Activated B cell treated with CpG ODN at 0.5 μM for 24 hours (primary cell): ENCODE measurements around the gene NASP. TPM values are rescaled to one million over a fixed set of nuclear protein-coding genes. Genes with fewer than 3 reads are reported as not detected.

ENCODE experiments used
- ATAC-seq: fragments of 200-7000 bp; cut with Tn5 transposase; one replicate; pipeline ENCODE4 v1.10.0; 2021; ENCODE audit warnings: low read depth, mild to moderate bottlenecking, moderate library complexity
- CTCF ChIA-PET: fragments of 350-600 bp; sonication (Branson Sonifier 250); formaldehyde crosslinking; loops from one replicate; lab custom pipeline; 2021; ENCODE audit warnings: antibody characterized with exemption; lab: Charles Lee
- POLR2A ChIA-PET: fragments of 350-600 bp; sonication (Branson Sonifier 250); formaldehyde crosslinking; loops from one replicate; lab custom pipeline; 2021; ENCODE audit warnings: antibody characterized with exemption; lab: Charles Lee
- DNase-seq: peaks from one replicate; pipeline ENCODE4 v3.0.0; 2022
- H3K27ac Mint-ChIP-seq: one replicate; pipeline ENCODE4 v1.8.0; 2020; ENCODE audit warnings: mixed read lengths
- H3K27me3 Mint-ChIP-seq: one replicate; pipeline ENCODE4 v1.8.0; 2021; ENCODE audit warnings: mixed read lengths
- H3K36me3 Mint-ChIP-seq: one replicate; pipeline ENCODE4 v1.8.0; 2021; ENCODE audit warnings: low read depth, mixed read lengths
- H3K4me1 Mint-ChIP-seq: one replicate; pipeline ENCODE4 v1.8.0; 2021; ENCODE audit warnings: mixed read lengths
- H3K4me3 Mint-ChIP-seq: one replicate; pipeline ENCODE4 v1.8.0; 2020; ENCODE audit warnings: mild to moderate bottlenecking, mixed read lengths
- H3K9me3 Mint-ChIP-seq: one replicate; pipeline ENCODE4 v1.8.0; 2020; ENCODE audit warnings: mixed read lengths
- intact Hi-C: fragments of 100-400 bp; cut with micrococcal nuclease; formaldehyde crosslinking; loops from one replicate; pipeline ENCODE4 v1.15.1; 2024
- total RNA-seq: library from RNA; stranded (reverse); gene quantifications from 2 replicates; pipeline ENCODE4 v1.2.3, GENCODE V29; 2022
- TF ChIP-seq, protein P1 (sequence below): fragments of 200-600 bp; IDR thresholded peaks from one replicate; pipeline ENCODE4 v1.8.0; 2022; ENCODE audit warnings: antibody characterized with exemption, mild to moderate bottlenecking

Gene NASP
- total RNA-seq, 1 donor from 2014 or later = 204 TPM

GRCh38 chr1:45604239-45604638 lies 20.4 kb downstream of the NASP start:
- POLR2A ChIA-PET = interaction anchor here (0.6 kb wide), 1 partner anchor 20 kb away, joined by 3 read pairs; the partner anchor contains the start of gene NASP
- Mint-ChIP-seq H3K27ac (no peak overlapping the region), H3K36me3 (peaks cover 87% of the 10 kb centered on the region), H3K9me3 (no peaks in the 10 kb centered on the region), H3K4me1 (peaks cover 52% of the 10 kb centered on the region), H3K4me3 (no peak overlapping the region), H3K27me3 (no peaks in the 10 kb centered on the region)
- no peak for ATAC-seq
- TF ChIP-seq, protein P1, sequence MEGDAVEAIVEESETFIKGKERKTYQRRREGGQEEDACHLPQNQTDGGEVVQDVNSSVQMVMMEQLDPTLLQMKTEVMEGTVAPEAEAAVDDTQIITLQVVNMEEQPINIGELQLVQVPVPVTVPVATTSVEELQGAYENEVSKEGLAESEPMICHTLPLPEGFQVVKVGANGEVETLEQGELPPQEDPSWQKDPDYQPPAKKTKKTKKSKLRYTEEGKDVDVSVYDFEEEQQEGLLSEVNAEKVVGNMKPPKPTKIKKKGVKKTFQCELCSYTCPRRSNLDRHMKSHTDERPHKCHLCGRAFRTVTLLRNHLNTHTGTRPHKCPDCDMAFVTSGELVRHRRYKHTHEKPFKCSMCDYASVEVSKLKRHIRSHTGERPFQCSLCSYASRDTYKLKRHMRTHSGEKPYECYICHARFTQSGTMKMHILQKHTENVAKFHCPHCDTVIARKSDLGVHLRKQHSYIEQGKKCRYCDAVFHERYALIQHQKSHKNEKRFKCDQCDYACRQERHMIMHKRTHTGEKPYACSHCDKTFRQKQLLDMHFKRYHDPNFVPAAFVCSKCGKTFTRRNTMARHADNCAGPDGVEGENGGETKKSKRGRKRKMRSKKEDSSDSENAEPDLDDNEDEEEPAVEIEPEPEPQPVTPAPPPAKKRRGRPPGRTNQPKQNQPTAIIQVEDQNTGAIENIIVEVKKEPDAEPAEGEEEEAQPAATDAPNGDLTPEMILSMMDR = no peak
- CTCF ChIA-PET = no interaction called here
- DNase-seq = no peak
- intact Hi-C loops = no loop called here

DNA sequence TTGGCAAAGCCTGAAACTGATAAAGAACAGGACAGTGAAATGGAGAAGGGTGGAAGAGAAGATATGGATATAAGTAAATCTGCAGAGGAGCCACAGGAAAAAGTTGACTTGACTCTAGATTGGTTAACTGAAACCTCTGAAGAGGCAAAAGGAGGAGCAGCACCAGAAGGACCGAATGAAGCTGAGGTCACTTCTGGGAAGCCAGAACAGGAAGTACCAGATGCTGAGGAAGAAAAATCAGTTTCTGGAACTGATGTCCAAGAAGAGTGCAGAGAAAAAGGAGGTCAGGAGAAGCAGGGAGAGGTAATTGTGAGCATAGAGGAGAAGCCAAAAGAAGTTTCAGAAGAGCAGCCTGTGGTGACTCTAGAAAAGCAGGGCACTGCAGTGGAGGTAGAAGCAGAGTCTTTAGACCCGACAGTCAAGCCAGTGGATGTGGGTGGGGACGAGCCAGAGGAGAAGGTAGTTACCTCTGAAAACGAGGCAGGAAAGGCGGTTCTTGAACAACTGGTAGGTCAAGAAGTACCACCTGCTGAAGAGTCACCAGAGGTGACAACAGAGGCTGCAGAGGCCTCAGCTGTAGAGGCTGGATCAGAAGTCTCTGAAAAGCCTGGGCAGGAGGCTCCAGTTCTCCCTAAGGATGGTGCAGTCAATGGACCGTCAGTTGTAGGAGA lies 23.7 kb downstream of the NASP start:
- Mint-ChIP-seq H3K27me3 (no peaks in the 10 kb centered on the region), H3K4me1 (peaks cover 38% of the 10 kb centered on the region), H3K4me3 (no peak overlapping the region), H3K36me3 (peaks cover 83% of the 10 kb centered on the region), H3K9me3 (no peaks in the 10 kb centered on the region), H3K27ac (peak overlapping the region; percentile 72)
- no peak for DNase-seq
- TF ChIP-seq, protein P1 = no peak
- no peak for ATAC-seq
- ChIA-PET CTCF (no interaction called here), POLR2A (interaction anchor here (2.1 kb wide), 1 partner anchor 25 kb away, joined by 9 read pairs; no protein-coding TSS in a partner anchor)
- intact Hi-C loops = loop anchor here (2.0 kb wide), 1 partner anchor 23 kb away; the partner anchor contains the start of gene NASP

DNA sequence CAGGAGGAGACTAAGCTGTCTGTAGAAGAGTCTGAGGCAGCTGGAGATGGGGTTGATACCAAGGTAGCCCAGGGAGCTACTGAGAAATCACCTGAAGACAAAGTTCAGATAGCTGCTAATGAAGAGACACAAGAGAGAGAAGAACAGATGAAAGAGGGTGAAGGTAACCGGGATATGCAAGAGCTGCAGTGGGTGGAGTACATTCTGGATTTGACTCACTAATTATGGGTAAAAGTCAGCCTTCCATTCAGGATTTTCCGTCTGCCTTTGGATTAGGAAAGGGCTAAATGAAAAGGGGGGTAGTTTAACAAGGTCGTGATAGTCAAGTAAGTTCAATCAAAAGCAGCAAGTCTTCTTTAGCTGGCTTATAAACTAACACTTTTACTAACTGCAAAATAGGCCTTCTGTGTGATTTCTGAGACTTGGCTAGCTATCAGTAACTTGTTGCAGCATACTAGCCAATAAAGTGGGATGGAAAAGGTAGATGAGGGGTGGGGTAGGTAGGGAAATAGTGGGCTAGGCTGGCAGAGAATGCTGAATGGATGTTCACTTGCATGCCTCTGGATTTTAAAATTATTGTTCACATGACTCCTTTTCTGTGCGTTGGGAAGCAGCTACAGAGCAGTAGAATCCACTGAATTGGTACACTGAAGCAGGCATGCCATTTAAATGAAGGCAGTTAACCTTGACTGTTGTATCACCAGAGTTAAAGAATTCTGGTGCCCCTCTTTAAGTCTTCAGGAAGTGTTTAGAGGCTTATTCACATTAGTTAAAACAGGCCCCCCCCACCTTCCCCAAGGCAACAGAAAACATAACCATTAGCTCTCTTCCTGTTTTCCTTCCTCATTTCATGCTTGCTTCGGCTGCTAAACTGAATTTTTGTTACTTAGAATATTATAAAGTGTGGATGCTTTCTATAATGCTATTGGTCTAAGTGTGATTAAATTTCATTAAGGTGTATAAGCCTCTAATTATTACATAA lies 24.6 kb downstream of the NASP start:
- no peaks in the 10 kb centered on the region for H3K27me3 Mint-ChIP-seq
- POLR2A ChIA-PET = interaction anchor here (0.6 to 2.1 kb wide), 3 partner anchors 26 to 788 kb away, joined by 3 to 9 read pairs (median 3); no protein-coding TSS in a partner anchor
- peak; percentile 69 for ATAC-seq
- TF ChIP-seq, protein P1 = no peak
- H3K4me1 Mint-ChIP-seq = peaks cover 38% of the 10 kb centered on the region
- no peaks in the 10 kb centered on the region for H3K9me3 Mint-ChIP-seq
- CTCF ChIA-PET = no interaction called here
- peak overlapping the region; percentile 72 for H3K27ac Mint-ChIP-seq
- intact Hi-C loops = loop anchor here (2.0 kb wide), 1 partner anchor 24 kb away; the partner anchor contains the start of gene NASP
- peak overlapping the region; percentile 4 for H3K4me3 Mint-ChIP-seq
- no peak for DNase-seq
- H3K36me3 Mint-ChIP-seq = peaks cover 83% of the 10 kb centered on the region

GRCh38 chr1:45610589-45611226 lies 26.9 kb downstream of the NASP start:
- no peak overlapping the region for H3K4me3 Mint-ChIP-seq
- H3K36me3 Mint-ChIP-seq = peaks cover 90% of the 10 kb centered on the region
- H3K27me3 Mint-ChIP-seq = no peaks in the 10 kb centered on the region
- DNase-seq = no peak
- H3K27ac Mint-ChIP-seq = no peak overlapping the region
- peaks cover 44% of the 10 kb centered on the region for H3K4me1 Mint-ChIP-seq
- TF ChIP-seq, protein P1 = no peak
- ChIA-PET POLR2A (no interaction called here), CTCF (no interaction called here)
- ATAC-seq = no peak
- intact Hi-C loops = no loop called here
- H3K9me3 Mint-ChIP-seq = no peaks in the 10 kb centered on the region
